Epithelial cell of esophagus (primary cell): ENCODE results near the gene B3GALT6.
A peak's percentile ranks its signal among the peaks of the same experiment; 100 is the strongest.
"Not testable (repeated sequence)": the region's sequence is repeated elsewhere in the genome, so short reads cannot be mapped to it uniquely, and the experiment has no call there.

Experiments used
- DNase-seq: peaks from one replicate; pipeline ENCODE4 v3.0.0; 2010; ENCODE audit warnings: low read depth
- H3K4me3 ChIP-seq: 2 replicates; pipeline ENCODE4 v1.5.1; 2011; ENCODE audit warnings: mild to moderate bottlenecking, low read length, control low read depth
- TF ChIP-seq, protein P1 (sequence below): IDR thresholded peaks from 2 replicates; pipeline ENCODE4 v1.5.1; 2011; ENCODE audit warnings: low read depth, mild to moderate bottlenecking, low read length, control low read depth, inconsistent platforms; ENCODE audit not compliant: insufficient read depth; ENCODE audit errors: missing control alignments

The B3GALT6 gene

GRCh38 chr1:1244192-1244811, 12.3 kb downstream of the B3GALT6 start:
- no peak overlapping the region for H3K4me3 ChIP-seq
- TF ChIP-seq, protein P1, sequence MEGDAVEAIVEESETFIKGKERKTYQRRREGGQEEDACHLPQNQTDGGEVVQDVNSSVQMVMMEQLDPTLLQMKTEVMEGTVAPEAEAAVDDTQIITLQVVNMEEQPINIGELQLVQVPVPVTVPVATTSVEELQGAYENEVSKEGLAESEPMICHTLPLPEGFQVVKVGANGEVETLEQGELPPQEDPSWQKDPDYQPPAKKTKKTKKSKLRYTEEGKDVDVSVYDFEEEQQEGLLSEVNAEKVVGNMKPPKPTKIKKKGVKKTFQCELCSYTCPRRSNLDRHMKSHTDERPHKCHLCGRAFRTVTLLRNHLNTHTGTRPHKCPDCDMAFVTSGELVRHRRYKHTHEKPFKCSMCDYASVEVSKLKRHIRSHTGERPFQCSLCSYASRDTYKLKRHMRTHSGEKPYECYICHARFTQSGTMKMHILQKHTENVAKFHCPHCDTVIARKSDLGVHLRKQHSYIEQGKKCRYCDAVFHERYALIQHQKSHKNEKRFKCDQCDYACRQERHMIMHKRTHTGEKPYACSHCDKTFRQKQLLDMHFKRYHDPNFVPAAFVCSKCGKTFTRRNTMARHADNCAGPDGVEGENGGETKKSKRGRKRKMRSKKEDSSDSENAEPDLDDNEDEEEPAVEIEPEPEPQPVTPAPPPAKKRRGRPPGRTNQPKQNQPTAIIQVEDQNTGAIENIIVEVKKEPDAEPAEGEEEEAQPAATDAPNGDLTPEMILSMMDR, result no peak
- DNase-seq, result no peak

DNA sequence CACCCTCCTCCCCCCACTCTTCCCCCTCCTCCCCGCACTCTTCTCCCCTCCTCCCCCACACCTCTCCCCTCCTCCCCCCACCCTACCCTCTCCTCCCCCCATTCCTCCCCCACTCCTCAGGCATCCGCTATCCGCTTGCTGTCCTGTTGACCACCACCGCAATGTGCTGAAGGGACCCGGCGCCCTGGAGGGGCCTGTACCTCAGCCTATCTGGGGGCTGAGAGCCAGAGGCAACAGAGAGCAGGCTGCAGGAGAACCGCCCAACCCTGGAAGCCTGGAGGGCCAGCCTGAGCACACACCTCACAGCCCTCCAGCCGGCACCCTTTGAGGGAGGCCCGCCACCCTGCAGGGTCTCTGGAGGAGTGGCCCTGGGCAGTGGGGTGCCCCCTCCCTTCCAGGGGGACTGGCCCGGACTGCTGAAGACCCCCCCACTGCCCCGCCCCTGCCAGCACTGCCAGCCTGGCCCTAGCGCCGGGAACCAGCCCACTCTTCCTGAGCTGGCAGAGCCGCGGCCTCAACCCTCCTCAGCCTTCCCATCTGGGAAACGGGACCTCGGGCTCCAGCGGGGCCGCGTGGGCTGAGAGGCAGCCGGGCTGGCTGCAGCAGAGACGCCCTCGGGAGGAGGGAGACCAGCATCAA, 13.3 kb downstream of the B3GALT6 start:
- DNase-seq, result no peak
- TF ChIP-seq, protein P1, result no peak
- no peak overlapping the region for H3K4me3 ChIP-seq

- no peak overlapping the region for H3K4me3 ChIP-seq
- TF ChIP-seq, protein P1, result no peak
- DNase-seq, result no peak
Observed at GRCh38 chr1:1245817-1246576, 14.0 kb downstream of the B3GALT6 start.

DNA sequence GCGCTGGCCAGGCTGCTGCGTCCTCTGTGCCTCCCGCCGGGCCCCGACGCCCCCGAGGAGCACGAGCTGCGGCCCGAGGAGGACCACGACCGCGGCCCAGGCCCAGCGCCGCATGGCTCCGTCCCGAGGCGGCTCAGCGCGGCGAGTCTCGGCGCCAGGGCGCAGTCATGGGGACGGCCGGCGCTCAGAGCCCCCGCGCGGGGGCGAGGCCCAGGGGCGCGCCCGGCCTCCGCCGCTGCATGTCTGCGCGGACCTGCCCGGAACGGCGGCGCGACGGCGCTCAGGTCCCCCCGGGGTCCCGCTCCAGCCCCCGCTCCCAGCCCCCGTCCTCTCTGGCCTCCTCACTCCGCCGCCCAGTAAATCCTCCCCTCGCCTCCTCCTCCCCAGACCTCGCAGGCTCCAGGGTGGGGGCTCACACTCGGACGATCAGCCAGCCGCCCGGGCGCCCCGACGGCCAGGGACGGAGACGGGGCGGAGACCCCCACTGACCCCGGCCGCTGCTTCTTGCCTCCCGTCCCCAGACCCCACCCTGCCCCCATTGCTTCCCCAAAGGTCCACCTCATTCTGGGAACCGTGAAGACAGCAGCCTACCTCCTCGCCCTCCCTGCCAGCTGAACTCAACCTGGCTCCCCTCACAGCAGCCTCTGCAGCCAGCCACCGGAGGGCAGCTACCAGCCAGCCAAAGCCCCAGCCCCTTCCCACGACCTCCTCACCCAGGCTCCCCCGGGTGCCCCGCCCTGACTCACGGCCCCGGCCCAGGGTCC, 14.7 kb downstream of the B3GALT6 start, which contains the start of gene C1QTNF12:
TSS of gene C1QTNF12 (minus strand) at position 146 of the 764 bp plus-strand sequence. CDS start at position 114, 32 bp downstream.
- peak; percentile 27 for DNase-seq
- TF ChIP-seq, protein P1, result no peak
- no peak within 1 kb of the TSS for H3K4me3 ChIP-seq

- H3K4me3 ChIP-seq, result no peak overlapping the region
- DNase-seq, result no peak
- TF ChIP-seq, protein P1, result no peak
Observed at GRCh38 chr1:1247341-1247913, 15.4 kb downstream of the B3GALT6 start.

DNA sequence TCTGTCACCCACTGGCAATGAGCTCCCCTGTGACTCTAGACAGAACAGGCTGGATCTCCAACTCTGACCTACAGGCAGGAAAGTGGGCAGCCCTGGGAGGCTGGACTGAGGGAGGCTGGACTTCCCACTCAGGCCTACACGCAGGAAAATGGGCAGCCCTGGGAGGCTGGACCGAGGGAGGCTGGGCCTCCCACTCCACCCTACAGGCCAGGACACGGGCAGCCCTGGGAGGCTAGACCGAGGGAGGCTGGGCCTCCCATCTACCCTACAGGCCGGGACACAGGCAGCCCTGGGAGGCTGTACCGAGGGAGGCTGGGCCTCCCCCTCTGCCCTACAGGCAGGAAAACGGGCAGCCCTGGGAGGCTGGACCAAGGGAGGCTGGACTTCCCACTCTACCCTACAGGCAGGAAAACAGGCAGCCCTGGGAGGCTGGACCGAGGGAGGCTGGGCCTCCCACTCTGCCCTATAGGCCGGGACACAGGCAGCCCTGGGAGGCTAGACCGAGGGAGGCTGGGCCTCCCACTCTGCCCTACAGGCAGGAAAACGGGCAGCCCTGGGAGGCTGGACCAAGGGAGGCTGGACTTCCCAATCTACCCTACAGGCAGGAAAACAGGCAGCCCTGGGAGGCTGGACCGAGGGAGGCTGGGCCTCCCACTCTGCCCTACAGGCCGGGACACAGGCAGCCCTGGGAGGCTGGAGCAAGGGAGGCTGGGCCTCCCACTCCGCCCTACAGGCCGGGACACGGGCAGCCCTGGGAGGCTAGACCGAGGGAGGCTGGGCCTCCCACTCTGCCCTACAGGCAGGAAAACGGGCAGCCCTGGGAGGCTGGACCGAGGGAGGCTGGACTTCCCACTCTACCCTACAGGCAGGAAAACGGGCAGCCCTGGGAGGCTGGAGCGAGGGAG, 16.2 kb downstream of the B3GALT6 start:
- not testable (repeated sequence) for H3K4me3 ChIP-seq, DNase-seq
